ENCODE results near the gene SMIM35. TPM values are rescaled to one million over a fixed set of nuclear protein-coding genes. Genes with fewer than 3 reads are reported as not detected.

Gene SMIM35
- total RNA-seq, 2 donors from 2014 or later, result 0.08 TPM; not detected in 1

- ATAC-seq (no peak), DNase-seq (no peak)
- intact Hi-C loops (cut with DNase I, micrococcal nuclease), result no loop called here
Measured at GRCh38 chr11:117999354-117999993, 87.3 kb downstream of the SMIM35 start.

- intact Hi-C loops (cut with DNase I, micrococcal nuclease), result no loop called here
- no peak for ATAC-seq
- DNase-seq, result no peak
Measured at GRCh38 chr11:117998664-117999353, 88.0 kb downstream of the SMIM35 start.

- intact Hi-C loops (cut with DNase I, micrococcal nuclease), result no loop called here
- DNase-seq, result no peak
- no peak for ATAC-seq
Measured at GRCh38 chr11:117997823-117998579, 88.8 kb downstream of the SMIM35 start.

GRCh38 chr11:117997406-117997805 lies 89.4 kb downstream of the SMIM35 start:
- ATAC-seq (no peak), DNase-seq (no peak)
- intact Hi-C loops (cut with DNase I, micrococcal nuclease), result no loop called here

- ATAC-seq, result no peak
- intact Hi-C loops (cut with DNase I, micrococcal nuclease), result no loop called here
- DNase-seq, result no peak
Measured at GRCh38 chr11:117996058-117996457, 90.7 kb downstream of the SMIM35 start.

- intact Hi-C loops (cut with DNase I, micrococcal nuclease), result no loop called here
- ATAC-seq (no peak), DNase-seq (no peak)
Measured at GRCh38 chr11:117995472-117995871, 91.3 kb downstream of the SMIM35 start.

- DNase-seq (no peak), ATAC-seq (peak; percentile 15)
- intact Hi-C loops (cut with DNase I, micrococcal nuclease), result no loop called here
Measured at GRCh38 chr11:117993988-117994745, 92.6 kb downstream of the SMIM35 start.

GRCh38 chr11:117992620-117993019 lies 94.1 kb downstream of the SMIM35 start:
- no peak for DNase-seq
- ATAC-seq, result peak; percentile 56
- intact Hi-C loops (cut with DNase I, micrococcal nuclease), result no loop called here

GRCh38 chr11:117992136-117992535 lies 94.6 kb downstream of the SMIM35 start:
- DNase-seq (no peak), ATAC-seq (no peak)
- intact Hi-C loops (cut with DNase I, micrococcal nuclease), result no loop called here

GRCh38 chr11:117989351-117990102 lies 97.2 kb downstream of the SMIM35 start:
- no peak for ATAC-seq
- intact Hi-C loops (cut with DNase I, micrococcal nuclease), result no loop called here
- DNase-seq, result no peak

GRCh38 chr11:117986981-117987574 lies 99.7 kb downstream of the SMIM35 start:
- DNase-seq, result no peak
- ATAC-seq, result no peak
- intact Hi-C loops (cut with DNase I, micrococcal nuclease), result no loop called here

- ATAC-seq (peak; percentile 98), DNase-seq (peak; percentile 80 to 88)
- intact Hi-C loops (cut with DNase I, micrococcal nuclease), result no loop called here
Measured at GRCh38 chr11:117985953-117986887, 100.5 kb downstream of the SMIM35 start, which contains the start of gene IL10RA. IL10RA (plus strand) TSS chr11:117986394; CDS start chr11:117986468, 74 bp downstream.

GRCh38 chr11:117984476-117984875 lies 102.3 kb downstream of the SMIM35 start:
- ATAC-seq (no peak), DNase-seq (no peak)
- intact Hi-C loops (cut with DNase I, micrococcal nuclease), result no loop called here

- no peak for DNase-seq
- ATAC-seq, result no peak
- intact Hi-C loops (cut with DNase I, micrococcal nuclease), result no loop called here
Measured at GRCh38 chr11:117983163-117983475, 103.6 kb downstream of the SMIM35 start.

GRCh38 chr11:117980720-117981119 lies 106.0 kb downstream of the SMIM35 start:
- DNase-seq (no peak), ATAC-seq (no peak)
- intact Hi-C loops (cut with DNase I, micrococcal nuclease), result no loop called here

- no peak for DNase-seq
- no peak for ATAC-seq
- intact Hi-C loops (cut with DNase I, micrococcal nuclease), result no loop called here
Measured at GRCh38 chr11:117980280-117980679, 106.5 kb downstream of the SMIM35 start.

GRCh38 chr11:117979481-117980211 lies 107.1 kb downstream of the SMIM35 start:
- ATAC-seq (peak; percentile 26), DNase-seq (no peak)
- intact Hi-C loops (cut with DNase I, micrococcal nuclease), result no loop called here

Data from left colon (tissue), 2 donors.